GM19395 (cell line): ENCODE measurements around the gene ENO1.

Experiments
- ATAC-seq: cut with Tn5 transposase; IDR thresholded peaks from one replicate; pipeline ENCODE4 v1.9.1; 2021; ENCODE audit warnings: mild to moderate bottlenecking, moderate library complexity; ENCODE audit not compliant: unreplicated experiment

ENO1 gene

DNA sequence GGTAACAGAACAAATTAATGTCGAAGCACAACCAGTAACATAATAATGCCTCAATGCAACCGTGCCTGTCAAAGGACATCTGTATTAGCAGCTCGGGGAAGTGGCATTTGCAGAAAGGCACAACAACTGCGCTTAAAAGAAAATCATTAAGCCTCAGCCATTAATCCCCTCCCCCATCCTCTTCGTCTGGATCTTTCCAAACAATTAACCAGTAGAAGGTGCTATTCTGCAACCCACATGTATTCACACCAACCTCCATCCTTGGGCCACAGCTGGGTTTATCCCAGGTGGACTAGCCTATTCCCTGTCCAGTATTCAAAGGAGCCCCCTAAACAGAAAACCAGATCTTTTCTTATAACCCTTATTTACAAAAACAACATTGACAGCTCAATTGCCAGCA lies 63.6 kb downstream of the ENO1 start:
- ATAC-seq, result no peak

DNA sequence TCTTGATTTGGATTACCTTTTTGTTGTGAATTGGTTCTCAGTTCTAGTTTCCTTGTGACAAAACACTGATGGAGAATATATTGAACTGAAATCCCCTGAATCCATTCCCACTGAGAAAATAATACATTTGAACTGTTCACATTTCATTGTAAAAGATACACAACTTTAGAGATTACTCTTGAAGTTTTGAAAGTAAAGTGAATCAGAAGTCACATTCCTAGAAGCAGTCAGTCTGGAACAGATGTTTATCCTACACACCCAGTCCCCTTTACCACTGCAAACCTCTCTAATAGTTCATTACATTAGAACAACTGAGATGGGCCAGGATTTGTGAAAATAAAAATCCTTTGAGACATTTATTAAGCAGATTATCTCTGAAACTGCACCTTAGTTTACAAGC lies 64.5 kb downstream of the ENO1 start:
- ATAC-seq, result no peak

DNA sequence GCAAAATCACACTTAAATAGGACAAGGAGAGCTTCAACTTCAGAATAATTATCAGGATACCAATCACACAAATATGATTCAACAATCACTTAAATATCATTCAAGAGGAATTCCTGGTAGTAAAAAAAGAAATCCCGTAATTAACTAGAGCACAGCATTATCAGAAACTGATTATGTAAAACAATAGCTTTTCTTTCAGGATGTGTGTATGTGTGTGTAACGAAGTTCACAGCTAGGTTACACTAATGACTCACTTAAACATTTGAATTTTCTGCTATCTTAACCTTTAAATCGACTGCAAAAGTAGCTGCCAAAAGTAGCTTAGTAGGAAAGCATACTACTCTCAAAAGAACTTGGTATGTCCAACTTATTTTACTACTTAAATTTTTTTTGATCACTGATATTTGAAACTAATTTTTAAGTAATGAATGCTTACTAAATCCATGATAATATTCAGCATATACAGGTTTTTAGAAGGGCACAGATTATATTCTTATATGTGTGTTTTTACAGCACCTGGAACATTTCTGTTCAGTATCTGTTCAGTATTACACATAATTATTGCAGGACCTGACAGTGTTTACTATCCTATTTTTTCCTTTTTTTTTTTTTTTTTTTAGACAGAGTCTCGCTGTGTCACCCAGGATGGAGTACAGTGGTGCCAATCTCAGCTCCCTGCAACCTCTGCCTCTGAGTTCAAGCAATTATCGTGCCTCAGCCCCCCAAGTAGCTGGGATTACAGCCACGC lies 65.3 kb downstream of the ENO1 start:
- ATAC-seq, result no peak

DNA sequence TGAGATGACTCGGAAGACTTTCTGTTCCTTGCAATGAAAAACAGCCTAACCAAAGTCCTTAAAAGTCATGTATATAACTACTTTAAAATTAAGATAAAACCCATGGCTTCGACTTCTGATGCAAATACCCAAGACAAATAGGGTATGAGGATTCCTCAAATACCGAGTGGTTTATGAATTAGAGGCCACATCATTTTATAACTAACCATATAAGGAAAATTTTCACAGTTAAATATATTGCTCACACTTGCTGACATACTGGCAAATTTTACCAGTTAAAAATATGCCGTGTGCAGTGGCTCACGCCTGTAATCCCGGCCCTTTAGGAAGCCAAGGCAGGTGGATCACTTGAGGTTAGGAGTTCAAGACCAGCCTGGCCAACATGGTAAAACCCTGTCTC lies 66.4 kb downstream of the ENO1 start:
- no peak for ATAC-seq
